Testis (tissue), 2 donors: Measurements from ENCODE around the gene PPY.

ENCODE experiments used
- POLR2A ChIP-seq: fragments of 450-650 bp; IDR thresholded peaks from one replicate; pipeline ENCODE4 v1.6.1; 2017; ENCODE audit warnings: antibody characterized with exemption, mild to moderate bottlenecking, moderate library complexity
- TF ChIP-seq, protein P1 (sequence below), 3 experiments: fragments of 450-650 bp in 2 of 3; fragments of 200-600 bp in 1 of 3; sonication (generic) in 1 of 3; IDR thresholded peaks; one replicate each; pipeline ENCODE4 v1.5.1; 2016 to 2019; ENCODE audit warnings: antibody characterized with exemption in 3 of 3, mild to moderate bottlenecking in 2 of 3, moderate library complexity in 1 of 3

DNA sequence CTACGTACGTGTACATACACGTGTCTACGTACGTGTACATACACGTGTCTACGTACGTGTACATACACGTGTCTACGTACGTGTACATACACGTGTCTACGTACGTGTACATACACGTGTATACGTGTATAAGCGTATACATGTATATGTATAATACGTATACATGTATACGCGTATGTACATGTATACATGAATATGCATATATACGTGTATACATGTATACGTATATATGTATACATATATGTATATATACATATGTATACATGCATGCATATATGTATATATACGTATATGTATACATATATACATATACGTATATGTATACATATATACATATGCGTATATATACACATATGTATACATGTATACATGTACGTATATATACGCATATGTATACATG is 33.6 kb upstream of the PPY start:
- TF ChIP-seq, protein P1, sequence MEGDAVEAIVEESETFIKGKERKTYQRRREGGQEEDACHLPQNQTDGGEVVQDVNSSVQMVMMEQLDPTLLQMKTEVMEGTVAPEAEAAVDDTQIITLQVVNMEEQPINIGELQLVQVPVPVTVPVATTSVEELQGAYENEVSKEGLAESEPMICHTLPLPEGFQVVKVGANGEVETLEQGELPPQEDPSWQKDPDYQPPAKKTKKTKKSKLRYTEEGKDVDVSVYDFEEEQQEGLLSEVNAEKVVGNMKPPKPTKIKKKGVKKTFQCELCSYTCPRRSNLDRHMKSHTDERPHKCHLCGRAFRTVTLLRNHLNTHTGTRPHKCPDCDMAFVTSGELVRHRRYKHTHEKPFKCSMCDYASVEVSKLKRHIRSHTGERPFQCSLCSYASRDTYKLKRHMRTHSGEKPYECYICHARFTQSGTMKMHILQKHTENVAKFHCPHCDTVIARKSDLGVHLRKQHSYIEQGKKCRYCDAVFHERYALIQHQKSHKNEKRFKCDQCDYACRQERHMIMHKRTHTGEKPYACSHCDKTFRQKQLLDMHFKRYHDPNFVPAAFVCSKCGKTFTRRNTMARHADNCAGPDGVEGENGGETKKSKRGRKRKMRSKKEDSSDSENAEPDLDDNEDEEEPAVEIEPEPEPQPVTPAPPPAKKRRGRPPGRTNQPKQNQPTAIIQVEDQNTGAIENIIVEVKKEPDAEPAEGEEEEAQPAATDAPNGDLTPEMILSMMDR (IDR thresholded peaks at IDR 0.05), result no peak
- TF ChIP-seq POLR2A, result no peak
